ENCODE data around the gene C2CD3.

Gene C2CD3

DNA sequence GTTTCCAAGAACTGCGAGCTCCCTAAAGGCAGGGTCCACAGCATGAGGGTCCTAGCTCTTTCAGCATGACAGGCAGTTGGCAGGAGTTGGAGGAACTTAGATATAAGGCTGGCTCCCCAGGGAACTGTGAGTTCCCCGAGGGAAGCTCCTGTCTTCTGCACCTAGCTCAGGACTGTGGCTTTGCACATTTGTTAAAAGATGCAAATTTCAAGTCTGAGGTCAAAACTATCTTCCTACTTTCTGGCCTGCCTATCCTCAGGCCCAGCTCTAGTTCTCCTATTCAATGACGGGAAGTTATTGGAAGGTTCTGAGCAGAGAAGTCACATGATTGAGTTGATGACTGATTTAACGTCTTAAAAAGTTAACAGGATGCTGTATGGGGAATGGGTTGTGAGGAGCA is 150.3 kb downstream of the C2CD3 start:
- DNase-seq (ENCODE audit: low spot score), result no peak

DNA sequence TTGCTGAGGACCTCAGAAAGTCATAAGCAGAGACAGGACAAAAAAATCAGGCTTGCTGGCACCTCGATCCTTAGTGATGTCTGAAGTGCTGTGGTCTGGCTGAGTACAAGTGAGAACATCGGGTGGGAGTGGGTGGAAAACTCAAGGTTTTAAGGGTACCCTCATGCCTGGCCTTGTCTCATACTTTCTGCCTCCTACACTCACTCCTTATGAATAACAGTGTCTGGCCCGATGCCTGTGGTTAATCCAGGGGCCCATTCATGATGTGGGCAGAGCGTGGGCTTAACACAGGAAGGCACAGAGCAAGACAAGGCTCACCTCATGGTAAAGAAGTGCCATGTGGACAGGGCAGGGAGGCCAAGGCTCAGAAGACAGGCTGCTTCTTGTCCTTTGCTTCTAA is 150.9 kb downstream of the C2CD3 start:
- DNase-seq (ENCODE audit: low spot score), result no peak

DNA sequence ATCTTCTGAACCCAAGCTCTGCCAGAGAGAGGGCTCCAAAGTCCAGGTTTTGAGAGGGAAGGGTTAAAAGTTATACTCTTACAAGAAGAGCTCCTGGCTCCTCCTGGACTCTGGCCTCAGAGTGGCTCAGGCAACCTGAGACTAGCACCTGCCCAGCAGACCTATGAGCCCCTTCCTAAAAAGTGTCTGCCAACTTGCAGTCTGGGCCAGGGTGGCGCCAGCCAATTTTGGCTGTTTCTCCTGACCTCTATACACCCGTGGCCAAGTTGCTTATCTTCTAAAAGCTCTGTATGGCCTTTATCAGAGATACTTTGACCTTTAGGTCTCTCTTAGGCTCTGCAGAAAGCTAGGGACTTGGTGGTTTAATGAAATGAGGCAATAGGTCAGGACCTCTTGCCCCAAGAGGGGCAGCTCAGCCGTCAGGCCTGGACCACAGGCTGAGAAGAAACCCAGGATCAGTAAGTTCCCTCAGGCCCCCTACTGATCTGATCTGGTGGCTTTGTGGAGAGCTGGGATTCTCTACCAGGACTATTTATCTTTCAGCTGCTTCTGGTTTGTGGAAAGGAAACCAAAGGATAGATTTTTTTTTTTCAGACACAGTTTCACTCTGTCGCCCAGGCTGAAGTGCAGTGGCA is 151.6 kb downstream of the C2CD3 start:
- no peak for DNase-seq (ENCODE audit: low spot score)

DNA sequence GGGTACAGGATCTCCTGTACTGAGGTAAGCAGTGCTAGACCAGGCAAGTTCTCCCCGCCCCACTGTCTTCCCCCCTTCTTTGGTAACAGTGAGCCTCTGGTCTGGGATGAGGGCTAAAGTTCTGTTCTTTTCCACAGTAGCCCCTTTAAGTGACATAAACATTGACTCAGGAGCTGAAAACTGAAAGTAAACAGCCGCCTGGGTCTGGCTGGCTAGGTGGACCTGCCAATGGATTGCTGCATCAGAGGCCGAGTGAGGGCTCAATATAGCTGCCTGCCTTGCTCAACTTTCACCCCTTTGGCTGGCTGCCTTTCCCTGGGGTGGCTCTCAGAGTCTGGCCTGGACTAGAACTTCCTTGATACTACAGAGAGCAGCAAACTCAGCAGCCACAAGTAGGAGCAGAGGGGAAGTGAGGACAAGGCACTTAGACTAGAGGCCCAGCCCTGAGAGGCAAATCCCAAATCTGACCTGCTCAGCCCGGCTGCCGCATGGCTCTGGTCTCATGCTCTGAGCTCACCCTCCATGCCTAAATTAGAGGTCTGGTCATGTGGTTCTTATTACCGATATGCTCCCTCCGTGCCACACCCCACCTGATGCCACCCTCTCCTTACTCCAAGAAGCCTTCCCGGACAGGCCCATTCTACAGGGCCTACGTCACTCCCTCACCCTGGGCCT is 152.3 kb downstream of the C2CD3 start:
- no peak for DNase-seq (ENCODE audit: low spot score)

DNA sequence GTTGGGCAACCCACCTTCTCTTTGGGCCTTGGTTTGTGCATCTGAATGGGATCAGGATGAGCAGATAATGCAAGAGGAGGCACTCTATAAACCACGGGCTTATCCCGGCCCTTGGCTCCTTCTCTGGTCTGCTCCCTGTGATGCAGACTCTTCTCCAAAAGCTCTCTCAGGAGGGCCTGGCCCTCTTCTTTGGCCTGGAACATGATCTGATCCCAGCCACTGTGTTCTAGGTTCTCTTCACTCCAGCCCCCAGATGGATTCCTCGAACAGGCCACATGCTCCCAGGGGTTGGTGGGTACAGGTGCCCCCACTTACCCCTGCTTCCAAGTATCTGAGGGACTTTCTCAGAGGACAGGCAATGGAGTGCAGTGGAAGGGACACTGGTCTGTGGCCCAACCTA is 153.2 kb downstream of the C2CD3 start:
- no peak for DNase-seq (ENCODE audit: low spot score)

DNA sequence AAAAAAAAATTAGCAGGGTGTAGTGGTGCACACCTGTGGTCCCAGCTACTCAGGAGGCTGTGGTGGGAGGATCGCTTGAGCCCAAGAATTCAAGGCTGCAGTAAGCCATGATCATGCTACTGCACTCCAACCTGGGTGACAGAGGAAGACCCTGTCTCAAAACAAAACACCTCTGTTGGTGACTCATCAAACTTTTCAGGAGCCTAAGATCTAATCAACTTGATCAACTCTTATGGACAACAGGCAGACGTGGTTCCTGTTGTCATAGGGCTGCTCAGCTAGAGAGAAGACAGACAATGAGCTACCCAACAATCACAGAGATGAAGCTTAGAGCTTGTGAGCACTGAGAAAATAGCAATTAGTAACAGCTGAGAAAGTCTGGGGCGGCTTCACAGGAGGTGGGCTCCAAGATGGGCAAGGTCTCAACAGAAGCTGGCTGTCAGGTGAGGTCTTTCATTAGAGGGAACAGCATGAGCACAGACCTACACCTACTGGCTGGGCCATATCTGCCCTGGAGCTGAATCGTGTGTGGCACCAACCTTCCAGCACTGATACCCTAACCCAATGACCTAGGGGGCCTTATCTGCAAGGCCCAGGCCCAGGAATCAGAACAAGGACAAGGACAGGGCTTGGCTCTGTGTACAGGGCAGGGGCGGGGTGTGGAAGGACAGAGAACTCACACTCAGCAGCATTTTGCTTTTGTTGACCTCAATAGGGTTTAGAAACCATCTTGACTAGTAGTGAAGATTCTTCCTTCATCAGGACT is 154.7 kb downstream of the C2CD3 start:
- DNase-seq (ENCODE audit: low spot score), result no peak

DNA sequence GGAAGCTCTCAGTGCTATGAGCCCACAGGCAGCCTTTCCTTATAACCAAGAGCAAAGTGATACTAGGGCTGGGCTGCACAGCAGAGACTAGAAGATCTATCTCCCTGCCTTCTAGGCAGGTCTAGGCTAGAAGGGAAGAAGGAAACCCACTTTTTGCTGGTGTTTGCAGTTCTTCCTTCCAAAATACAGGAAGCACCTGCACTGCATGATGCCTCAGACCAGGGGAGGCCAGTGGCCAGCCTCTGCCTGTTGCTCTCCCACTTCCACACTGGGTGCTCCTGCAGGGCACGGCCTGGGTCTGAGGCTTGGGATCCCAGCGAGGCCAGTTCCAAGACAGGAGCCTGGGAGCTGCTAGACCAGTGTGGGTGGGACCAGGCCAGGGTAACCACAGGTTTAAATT is 155.9 kb downstream of the C2CD3 start:
- DNase-seq (ENCODE audit: low spot score), result no peak

DNA sequence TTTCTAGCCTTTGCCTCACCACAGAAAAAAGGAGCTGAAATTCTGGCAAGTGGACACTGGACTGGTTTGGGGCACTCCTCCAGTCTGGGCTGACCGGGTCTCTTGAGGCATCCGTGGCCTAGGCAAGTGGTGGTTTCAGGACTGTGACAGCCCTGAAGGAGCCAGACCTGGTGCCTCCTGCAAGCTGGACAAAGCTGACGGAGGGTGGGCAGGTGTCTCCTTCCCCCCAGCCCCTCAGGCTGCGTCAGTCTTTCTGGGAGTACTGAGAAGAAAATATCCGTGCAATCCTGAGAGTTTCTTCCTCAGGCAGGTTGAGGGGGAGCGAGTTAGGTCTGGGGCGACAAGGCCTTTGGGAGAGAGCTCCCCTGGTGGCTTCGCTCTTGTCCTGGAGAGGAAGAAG is 157.7 kb downstream of the C2CD3 start:
- DNase-seq (ENCODE audit: low spot score), result no peak

DNA sequence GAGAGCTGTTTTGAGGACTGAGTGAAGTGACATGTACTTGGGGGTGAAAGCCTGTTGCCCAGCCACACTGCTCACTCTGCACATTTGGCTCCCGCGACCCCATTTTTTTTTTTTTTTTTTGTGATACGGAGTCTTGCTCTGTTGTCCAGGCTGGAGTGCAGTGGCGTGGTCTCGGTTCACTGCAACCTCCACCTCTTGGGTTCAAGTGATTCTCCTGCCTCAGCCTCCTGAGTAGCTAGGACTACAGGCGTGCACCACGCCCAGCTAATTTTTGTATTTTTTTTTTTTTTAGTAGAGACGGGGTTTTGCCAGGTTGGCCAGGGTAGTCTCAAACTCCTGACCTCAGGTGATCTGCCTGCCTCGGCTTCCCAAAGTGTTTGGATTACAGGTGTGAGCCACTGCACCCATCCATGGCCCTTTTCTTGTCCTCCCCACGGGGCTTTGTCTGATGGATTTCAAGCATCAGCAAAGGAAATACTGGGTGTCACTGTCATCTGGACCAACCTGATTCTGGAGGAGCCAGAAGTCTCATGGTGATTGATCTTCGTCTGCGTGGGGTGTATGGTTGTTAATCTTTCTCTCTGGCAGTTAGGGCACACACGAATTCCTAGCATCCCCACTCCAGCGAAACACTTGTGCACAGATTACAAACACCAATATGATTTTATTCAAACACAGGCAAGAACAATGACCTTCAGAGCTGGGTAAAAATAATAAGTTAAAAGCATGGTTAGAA is 158.6 kb downstream of the C2CD3 start:
- no peak for DNase-seq (ENCODE audit: low spot score)

DNA sequence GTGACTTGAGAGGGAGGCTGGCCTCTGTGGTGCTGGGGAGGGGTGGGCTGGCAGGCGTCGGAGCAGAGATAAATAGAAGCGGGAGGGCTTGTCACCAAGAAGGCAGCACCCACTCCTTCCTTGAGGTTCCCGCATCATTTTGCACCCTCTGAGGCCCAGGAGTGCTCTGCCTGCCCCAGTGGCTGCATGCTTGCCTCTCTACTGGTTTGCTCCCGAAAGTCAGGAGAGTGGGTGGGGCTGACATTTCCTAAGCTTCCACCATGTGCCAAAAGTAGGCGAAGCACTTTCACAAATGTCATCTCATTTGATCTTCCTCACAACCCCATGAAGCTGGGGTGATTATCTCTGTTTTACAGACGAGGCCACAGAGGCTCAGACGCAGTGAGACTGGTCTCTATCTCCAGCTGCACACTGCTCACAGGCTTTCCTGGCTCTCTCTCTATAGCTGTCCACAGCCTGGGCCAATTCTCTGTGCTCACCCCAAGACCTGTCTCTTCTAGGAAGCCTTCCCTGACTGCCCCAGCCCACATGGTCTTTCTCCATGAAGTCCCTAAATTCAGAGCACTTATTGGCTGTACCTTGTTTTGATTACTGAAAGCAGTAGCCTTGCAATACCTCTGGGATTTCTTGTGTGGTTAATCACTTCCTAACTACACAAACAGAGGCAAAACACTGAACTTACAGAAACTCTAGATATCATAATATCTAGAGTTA is 159.3 kb downstream of the C2CD3 start:
- no peak for DNase-seq (ENCODE audit: low spot score)

DNA sequence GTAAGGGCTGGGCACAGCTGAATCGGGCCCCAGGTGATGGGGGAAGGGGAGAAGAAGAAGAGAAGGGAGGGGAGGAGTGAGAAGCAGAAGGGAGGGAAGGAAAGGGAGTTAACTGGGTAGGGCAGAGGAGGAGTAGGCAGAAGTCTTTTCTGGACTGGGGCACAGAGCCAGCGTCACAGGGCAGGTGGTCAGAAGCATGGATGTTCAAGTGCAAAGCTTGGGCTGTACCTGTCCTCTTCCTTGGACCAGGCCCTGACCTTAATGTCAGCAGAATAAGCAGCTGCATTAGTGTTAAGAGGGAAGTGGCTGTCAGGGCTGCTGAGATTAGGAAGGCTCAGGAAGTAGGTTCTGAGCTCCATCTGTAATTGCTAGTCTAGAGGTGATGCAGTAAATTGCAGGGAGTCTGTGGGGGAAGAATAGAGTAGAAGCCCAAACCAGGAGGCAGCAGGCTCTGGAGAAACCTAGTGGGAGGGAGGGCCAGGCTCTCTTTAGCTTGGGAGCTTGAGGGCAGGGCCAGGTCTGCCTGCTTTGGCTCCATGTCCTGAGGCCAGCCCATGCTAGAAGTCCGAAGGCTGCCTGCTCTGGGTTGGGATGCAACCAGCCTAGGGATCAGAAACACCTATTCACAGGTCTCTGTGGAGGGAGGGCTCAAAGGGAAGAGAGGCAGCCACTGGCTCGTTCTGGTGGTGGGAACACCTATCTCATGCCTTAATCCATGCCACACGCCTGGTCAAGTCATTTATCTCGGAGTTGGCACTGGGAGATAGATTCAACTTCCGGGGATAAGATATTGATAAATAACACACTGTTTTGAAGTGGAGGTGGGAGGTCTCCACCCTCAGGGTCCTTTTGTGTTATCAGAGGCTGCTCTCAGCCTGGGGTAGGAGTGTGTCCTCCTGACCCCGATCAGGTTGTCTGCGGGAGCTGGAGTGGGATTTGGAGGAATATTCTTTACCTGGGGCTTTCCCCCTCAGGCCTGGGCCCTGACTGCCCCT is 160.2 kb downstream of the C2CD3 start:
- DNase-seq (ENCODE audit: low spot score), result no peak

DNA sequence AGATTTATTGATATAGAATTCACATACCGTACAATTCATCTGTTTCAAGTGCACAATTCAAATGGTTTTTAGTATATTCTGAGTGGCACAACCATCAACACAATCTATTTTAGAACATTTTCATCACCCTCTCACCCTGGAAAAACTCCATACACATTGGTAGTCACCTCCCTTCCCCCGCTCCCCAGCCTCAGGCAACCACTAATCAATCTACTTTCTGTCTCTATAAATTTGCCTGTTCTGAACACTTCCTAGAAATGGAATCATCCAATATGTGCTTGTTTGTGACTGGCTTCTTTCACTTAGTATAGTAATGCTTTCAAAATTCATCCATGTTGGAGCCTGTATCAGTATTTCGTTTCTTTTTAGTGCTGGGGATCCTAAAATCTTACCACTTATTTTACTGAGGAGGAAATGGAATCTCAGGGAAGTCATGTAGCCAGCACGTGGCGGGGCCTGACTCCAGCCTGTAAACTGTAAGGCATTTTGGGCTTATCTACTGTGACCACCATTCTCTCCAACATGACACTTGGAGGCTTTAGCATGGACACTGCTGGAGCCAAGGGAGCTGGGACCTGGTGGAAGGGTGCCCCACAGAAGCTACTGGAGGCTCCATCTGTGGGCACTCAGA is 161.0 kb downstream of the C2CD3 start:
- DNase-seq (ENCODE audit: low spot score), result no peak

DNA sequence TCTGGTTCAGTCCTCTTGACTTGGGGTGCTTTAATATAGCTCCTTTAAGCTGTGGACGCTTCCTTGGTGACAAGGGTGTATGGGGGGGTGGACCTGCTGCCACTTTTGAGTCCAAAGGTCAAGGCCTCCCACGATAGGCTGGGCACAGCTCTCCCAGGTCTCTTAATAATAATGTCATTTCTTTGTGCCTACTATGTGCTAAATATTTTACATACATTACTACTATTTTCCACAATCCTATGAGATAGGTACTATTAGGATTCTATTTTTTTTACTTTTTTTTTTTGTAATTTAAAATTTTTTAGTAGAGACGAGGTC is 161.6 kb downstream of the C2CD3 start:
- DNase-seq (ENCODE audit: low spot score), result no peak

DNA sequence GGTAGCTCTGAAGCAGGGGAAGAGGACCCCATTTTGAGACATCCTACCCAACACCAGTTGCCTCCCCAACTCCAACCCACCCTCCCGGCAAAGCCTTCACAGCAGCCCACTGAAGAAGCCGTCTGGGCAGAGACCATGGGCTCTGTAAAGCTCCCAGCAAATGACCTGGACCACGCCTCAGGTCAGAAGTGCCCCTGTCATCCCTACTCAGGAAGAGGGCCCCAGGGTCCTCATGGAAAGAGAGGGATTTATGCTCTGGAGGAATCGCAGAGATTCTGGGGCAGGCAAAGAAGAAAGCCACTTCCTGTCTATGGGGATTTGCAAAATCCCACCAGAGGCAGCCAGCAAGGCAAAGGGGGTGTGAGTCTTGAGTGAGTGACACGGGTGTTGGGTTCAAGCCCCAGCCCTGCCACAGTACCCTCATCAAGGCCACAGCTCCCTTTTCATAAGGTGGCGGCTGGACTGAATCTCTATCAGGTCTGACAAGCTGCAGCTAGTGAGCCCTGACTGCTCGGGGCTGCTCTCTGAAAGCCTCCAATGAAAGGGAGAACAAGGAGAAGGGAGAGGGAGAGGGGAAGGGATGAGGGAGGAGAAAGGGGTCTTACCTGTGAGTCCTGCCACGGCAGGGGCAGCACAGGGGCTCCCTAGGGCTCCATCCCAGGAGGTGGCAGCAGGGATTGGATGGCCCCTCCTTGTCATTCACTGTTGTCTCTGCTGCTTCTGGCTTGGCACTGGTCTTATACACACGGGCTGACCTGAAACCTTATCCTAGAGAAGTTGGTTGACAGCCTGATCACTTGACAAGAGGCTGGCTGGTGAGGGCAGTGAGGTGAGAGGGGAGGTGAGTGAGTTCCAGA is 162.2 kb downstream of the C2CD3 start, which contains the start of gene UCP3:
UCP3 (minus strand) TSS at position 713 of the 857 bp plus-strand sequence. CDS start 2,043 bp downstream, outside the sequence.
- no peak for DNase-seq (ENCODE audit: low spot score)

DNA sequence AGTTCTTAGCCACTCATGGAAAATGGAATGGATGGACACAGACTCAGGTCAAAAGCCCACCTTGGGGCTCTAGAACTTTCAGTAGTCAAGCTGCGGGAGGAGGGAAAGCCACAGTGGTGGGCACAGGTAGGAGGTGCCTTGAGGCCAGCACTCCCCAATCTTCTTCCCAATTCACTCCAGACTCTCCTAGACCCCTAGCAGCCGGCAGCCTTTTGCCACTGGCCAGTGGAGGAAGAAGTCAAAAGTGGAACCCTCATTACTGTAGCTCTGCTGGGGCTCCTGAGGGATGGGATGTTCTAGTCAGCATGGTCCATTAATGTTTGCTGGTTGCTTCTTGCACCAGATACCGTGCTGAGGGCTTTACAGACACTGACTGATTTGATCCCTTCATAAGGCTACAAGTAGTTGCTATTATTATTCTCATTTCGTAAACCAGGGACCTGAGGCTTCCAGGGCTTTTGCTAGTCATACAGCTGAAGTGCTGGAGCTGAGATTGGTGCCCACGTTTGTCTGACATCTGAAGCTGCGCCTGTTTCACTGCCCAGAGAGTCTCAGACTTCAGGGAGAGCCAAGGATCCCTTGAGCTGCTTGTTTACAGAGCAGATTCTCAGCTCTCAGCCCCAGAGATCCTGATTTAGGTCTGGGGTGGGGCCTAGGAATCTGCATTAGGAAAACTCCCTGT is 163.0 kb downstream of the C2CD3 start:
- DNase-seq (ENCODE audit: low spot score), result no peak

DNA sequence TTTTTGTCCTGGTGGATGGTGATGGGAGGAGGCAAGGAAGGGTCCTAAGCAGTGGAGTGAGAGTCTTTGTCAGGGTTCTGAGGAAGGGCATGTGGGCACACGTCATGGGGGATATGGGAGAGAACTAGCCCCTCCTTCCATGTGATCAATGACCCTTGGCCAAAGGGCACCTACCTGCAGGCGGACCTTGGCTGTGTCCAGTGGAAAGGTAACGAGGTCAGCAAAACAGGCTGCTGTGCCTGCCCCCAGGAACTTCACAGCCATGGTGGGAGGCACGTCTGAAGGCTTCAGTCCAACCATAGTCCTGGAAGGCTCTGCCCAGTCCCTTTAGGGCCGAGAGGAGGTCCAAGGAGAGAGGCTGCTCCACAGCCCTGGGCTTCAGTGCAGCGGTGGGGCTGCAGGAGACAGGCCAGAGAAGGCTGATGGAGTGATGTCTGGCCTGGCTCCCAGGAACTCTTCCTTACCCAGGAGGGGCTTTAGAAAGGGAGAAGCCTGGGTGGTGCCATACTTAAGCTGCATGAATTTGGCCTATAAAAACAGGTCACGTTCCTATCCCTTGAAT is 164.0 kb downstream of the C2CD3 start:
- no peak for DNase-seq (ENCODE audit: low spot score)

DNA sequence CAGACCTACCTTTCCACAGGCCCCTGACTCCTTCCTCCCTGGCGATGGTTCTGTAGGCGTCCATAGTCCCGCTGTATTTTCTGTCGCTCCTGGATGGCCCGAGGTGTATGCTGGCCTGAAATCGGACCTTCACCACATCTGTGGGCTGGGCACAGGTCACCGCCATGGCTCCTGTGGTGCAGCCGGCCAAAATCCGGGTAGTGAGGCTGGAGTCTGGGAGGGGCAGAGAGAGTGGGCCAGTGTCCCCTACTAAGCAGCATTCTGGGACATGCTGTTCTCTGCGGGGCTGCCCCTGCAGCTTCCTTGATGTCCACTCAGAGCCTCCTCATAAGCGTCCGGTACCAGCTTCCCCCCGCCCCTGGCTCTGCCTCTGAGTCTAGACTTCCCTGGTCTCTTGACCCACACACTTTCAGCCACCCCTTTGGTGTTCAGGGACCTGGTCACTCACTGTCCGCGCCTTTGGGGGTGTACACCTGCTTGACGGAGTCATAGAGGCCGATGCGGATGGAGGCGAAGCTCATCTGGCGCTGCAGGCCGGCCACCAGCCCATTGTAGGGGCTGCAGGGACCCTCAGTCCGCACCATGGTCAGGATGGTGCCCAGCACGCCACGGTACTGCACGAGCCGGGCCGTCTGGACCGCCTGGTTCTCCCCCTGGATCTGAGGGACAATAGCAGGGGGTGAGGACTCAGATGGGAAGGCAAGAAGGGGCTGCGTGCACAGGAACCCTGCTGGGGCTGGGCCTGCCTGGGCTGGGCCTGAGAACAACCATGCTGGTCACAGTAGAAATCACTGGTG is 164.9 kb downstream of the C2CD3 start:
- no peak for DNase-seq (ENCODE audit: low spot score)
